Right renal pelvis (tissue), 4 donors: Measurements from ENCODE around the gene GOSR1. TPM values are rescaled to one million over a fixed set of nuclear protein-coding genes. Genes with fewer than 3 reads are reported as not detected.
"Not testable (repeated sequence)": the region's sequence is repeated elsewhere in the genome, so short reads cannot be mapped to it uniquely, and the experiment has no call there.

ENCODE experiments used
- DNase-seq, 4 donors: peaks; one replicate each; pipeline ENCODE4 v3.0.0-alpha.2; 2013; ENCODE audit warnings: low read depth in 4 of 4, low spot score in 3 of 4, missing footprints in 1 of 4
- polyA plus RNA-seq, 4 donors: library from polyadenylated mRNA; unstranded; fragments of 120-200 nt; gene quantifications; one replicate each; pipeline ENCODE4 v1.2.1, GENCODE V29; 2013; ENCODE audit not compliant: insufficient read length in 4 of 4

Gene GOSR1
- 10 to 100 TPM; 48.0 to 56.0 (median 54.2) TPM for polyA plus RNA-seq

- DNase-seq: peak; percentile 87 to 94 (median 92)
These were observed at the start of gene GOSR1 for GRCh38 chr17:30477083-30477773. TSS of gene GOSR1 (plus strand) at chr17:30477408. CDS start at chr17:30477434, 26 bp downstream.

GRCh38 chr17:30427611-30428010, 49.6 kb upstream of the GOSR1 start:
- no peak for DNase-seq

GRCh38 chr17:30429155-30429554, 48.1 kb upstream of the GOSR1 start:
- no peak for DNase-seq

GRCh38 chr17:30433514-30433913, 43.7 kb upstream of the GOSR1 start:
- DNase-seq: no peak

- DNase-seq: no peak
These were observed 40.5 kb upstream of the GOSR1 start for GRCh38 chr17:30436729-30437128.

- no peak for DNase-seq
These were observed 33.5 kb upstream of the GOSR1 start for GRCh38 chr17:30443721-30444120.

- not testable (repeated sequence) for DNase-seq
These were observed 30.6 kb upstream of the GOSR1 start for GRCh38 chr17:30446640-30447039.

GRCh38 chr17:30449480-30449879, 27.7 kb upstream of the GOSR1 start:
- no peak for DNase-seq

- no peak for DNase-seq
These were observed 26.8 kb upstream of the GOSR1 start for GRCh38 chr17:30450125-30451027.

- no peak for DNase-seq
These were observed 22.6 kb upstream of the GOSR1 start for GRCh38 chr17:30454635-30455034.

GRCh38 chr17:30458371-30458770, 18.8 kb upstream of the GOSR1 start:
- DNase-seq: no peak

- DNase-seq: not testable (repeated sequence)
These were observed 18.3 kb upstream of the GOSR1 start for GRCh38 chr17:30458797-30459413.

- no peak for DNase-seq
These were observed 8.7 kb upstream of the GOSR1 start for GRCh38 chr17:30468465-30468864.

- no peak for DNase-seq
These were observed 4.8 kb upstream of the GOSR1 start for GRCh38 chr17:30472238-30472890.

- no peak for DNase-seq
These were observed 2.0 kb upstream of the GOSR1 start for GRCh38 chr17:30475206-30475605.

- DNase-seq: peak in 1 of 4 donors; percentile 4
These were observed 504 bp upstream of the GOSR1 start for GRCh38 chr17:30476726-30477082.

- no peak for DNase-seq
These were observed 537 bp downstream of the GOSR1 start for GRCh38 chr17:30477774-30478115.

- DNase-seq: no peak
These were observed 5.3 kb downstream of the GOSR1 start for GRCh38 chr17:30482555-30482954.

- no peak for DNase-seq
These were observed 6.0 kb downstream of the GOSR1 start for GRCh38 chr17:30483159-30483558.

- no peak for DNase-seq
These were observed 16.6 kb downstream of the GOSR1 start for GRCh38 chr17:30493780-30494179.

GRCh38 chr17:30495586-30495985, 18.4 kb downstream of the GOSR1 start:
- no peak for DNase-seq
